ENCODE data around the gene MPV17.

DNA sequence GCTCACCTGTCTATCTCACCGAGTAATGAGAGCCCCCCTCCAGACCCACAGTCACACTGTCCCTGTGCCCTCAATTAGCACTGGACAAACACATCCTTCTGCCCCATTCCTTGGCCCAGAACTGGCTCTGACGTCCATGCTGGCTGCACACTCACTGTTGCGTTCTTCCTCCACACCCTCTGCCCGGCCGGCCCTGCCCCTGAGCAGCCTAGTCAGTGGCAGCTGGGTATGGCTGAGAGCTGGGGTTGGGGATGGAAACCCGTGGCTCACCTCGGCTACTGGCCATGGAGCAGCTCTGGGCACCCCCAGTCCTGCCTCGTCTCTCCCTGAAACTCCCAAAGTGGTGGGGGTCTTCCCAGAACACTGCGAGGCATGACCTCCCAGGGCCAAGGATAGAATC is 8.2 kb downstream of the MPV17 start:
- TF ChIP-seq, protein P1, sequence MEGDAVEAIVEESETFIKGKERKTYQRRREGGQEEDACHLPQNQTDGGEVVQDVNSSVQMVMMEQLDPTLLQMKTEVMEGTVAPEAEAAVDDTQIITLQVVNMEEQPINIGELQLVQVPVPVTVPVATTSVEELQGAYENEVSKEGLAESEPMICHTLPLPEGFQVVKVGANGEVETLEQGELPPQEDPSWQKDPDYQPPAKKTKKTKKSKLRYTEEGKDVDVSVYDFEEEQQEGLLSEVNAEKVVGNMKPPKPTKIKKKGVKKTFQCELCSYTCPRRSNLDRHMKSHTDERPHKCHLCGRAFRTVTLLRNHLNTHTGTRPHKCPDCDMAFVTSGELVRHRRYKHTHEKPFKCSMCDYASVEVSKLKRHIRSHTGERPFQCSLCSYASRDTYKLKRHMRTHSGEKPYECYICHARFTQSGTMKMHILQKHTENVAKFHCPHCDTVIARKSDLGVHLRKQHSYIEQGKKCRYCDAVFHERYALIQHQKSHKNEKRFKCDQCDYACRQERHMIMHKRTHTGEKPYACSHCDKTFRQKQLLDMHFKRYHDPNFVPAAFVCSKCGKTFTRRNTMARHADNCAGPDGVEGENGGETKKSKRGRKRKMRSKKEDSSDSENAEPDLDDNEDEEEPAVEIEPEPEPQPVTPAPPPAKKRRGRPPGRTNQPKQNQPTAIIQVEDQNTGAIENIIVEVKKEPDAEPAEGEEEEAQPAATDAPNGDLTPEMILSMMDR (IDR thresholded peaks at IDR 0.05) = no peak
- no peak for TF ChIP-seq POLR2A (IDR thresholded peaks at IDR 0.05)

Measured in uterus (tissue), 2 donors.